NT2/D1 (cell line): Measurements from ENCODE around the gene LIPN.

ENCODE experiments used
- DNase-seq: peaks from one replicate; pipeline ENCODE4 v3.0.0-alpha.2; 2011; ENCODE audit warnings: low read depth, low spot score
- H3K27me3 ChIP-seq: 2 replicates; pipeline ENCODE4 v1.6.0; 2011; ENCODE audit warnings: mild to moderate bottlenecking; ENCODE audit not compliant: insufficient read length, insufficient read depth
- H3K36me3 ChIP-seq: 2 replicates; pipeline ENCODE4 v1.6.1; 2011; ENCODE audit warnings: mild to moderate bottlenecking, low read length, mixed read lengths; ENCODE audit not compliant: insufficient read depth, insufficient read length
- H3K4me1 ChIP-seq: 2 replicates; pipeline ENCODE4 v1.5.1; 2011; ENCODE audit not compliant: insufficient read depth, insufficient read length
- H3K4me3 ChIP-seq: 2 replicates; pipeline ENCODE4 v1.5.1; 2011; ENCODE audit warnings: low read depth; ENCODE audit not compliant: insufficient read length
- H3K9ac ChIP-seq: 2 replicates; pipeline ENCODE4 v1.6.0; 2011; ENCODE audit warnings: low read depth; ENCODE audit not compliant: insufficient read length
- H3K9me3 ChIP-seq: 2 replicates; pipeline ENCODE4 v1.5.1; 2011; ENCODE audit warnings: mild to moderate bottlenecking, low read length; ENCODE audit not compliant: insufficient read depth
- SUZ12 ChIP-seq: IDR thresholded peaks from 2 replicates; pipeline ENCODE4 v1.6.1; 2011; ENCODE audit not compliant: insufficient read length, insufficient read depth; ENCODE audit errors: extremely low read depth
- YY1 ChIP-seq: IDR thresholded peaks from 2 replicates; pipeline ENCODE4 v1.6.1; 2011; ENCODE audit not compliant: insufficient read length, insufficient read depth
- ZNF274 ChIP-seq: IDR thresholded peaks from 2 replicates; pipeline ENCODE4 v1.6.1; 2011; ENCODE audit warnings: mild to moderate bottlenecking, low read depth, low read length

Gene LIPN

GRCh38 chr10:88756660-88757059 is 3.2 kb upstream of the LIPN start:
- Histone ChIP-seq H3K9me3 (no peaks in the 10 kb centered on the region), H3K9ac (no peak overlapping the region), H3K27me3 (no peaks in the 10 kb centered on the region), H3K4me1 (no peaks in the 10 kb centered on the region), H3K4me3 (no peak overlapping the region), H3K36me3 (no peaks in the 10 kb centered on the region)
- DNase-seq, result no peak
- no peak for TF ChIP-seq ZNF274
- no peak for TF ChIP-seq SUZ12
- no peak for TF ChIP-seq YY1

- no peak for TF ChIP-seq YY1
- no peak for TF ChIP-seq SUZ12
- TF ChIP-seq ZNF274, result no peak
- no peak for DNase-seq
- no peaks in the 10 kb centered on the region for H3K36me3 ChIP-seq
- no peaks in the 10 kb centered on the region for H3K9me3 ChIP-seq
- H3K27me3 ChIP-seq, result no peaks in the 10 kb centered on the region
- H3K4me1 ChIP-seq, result no peaks in the 10 kb centered on the region
- no peak overlapping the region for H3K4me3 ChIP-seq
- no peak overlapping the region for H3K9ac ChIP-seq
These were observed 3.1 kb downstream of the LIPN start for GRCh38 chr10:88762906-88763305.

GRCh38 chr10:88763441-88763840 is 3.6 kb downstream of the LIPN start:
- no peaks in the 10 kb centered on the region for H3K4me1 ChIP-seq
- H3K9ac ChIP-seq, result no peak overlapping the region
- H3K27me3 ChIP-seq, result no peaks in the 10 kb centered on the region
- no peak overlapping the region for H3K4me3 ChIP-seq
- TF ChIP-seq ZNF274 (no peak), YY1 (no peak), SUZ12 (no peak)
- H3K36me3 ChIP-seq, result no peaks in the 10 kb centered on the region
- no peaks in the 10 kb centered on the region for H3K9me3 ChIP-seq
- DNase-seq, result no peak

DNA sequence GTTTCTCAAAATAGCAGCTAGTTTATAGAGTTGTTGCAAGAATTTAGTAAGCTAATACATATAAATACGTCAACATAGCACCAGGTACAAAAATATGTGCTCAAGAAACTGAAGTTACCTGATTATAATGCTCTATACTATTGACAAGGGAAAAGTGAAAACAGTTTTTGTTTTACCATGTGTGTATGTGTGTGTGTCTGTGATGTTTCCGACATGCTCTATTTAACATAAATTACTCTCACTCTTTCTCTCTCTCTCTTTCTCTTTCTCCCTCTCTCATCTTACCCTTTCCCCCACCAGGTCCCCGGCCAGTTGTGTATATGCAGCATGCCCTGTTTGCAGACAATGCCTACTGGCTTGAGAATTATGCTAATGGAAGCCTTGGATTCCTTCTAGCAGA is 4.3 kb downstream of the LIPN start:
- H3K27me3 ChIP-seq, result no peaks in the 10 kb centered on the region
- TF ChIP-seq YY1 (no peak), SUZ12 (no peak), ZNF274 (no peak)
- DNase-seq, result no peak
- H3K4me1 ChIP-seq, result no peaks in the 10 kb centered on the region
- H3K4me3 ChIP-seq, result no peak overlapping the region
- no peaks in the 10 kb centered on the region for H3K36me3 ChIP-seq
- no peaks in the 10 kb centered on the region for H3K9me3 ChIP-seq
- H3K9ac ChIP-seq, result no peak overlapping the region

GRCh38 chr10:88765816-88766215 is 6.0 kb downstream of the LIPN start:
- Histone ChIP-seq H3K4me3 (no peak overlapping the region), H3K9me3 (no peaks in the 10 kb centered on the region), H3K9ac (no peak overlapping the region), H3K4me1 (no peaks in the 10 kb centered on the region), H3K36me3 (no peaks in the 10 kb centered on the region), H3K27me3 (no peaks in the 10 kb centered on the region)
- DNase-seq, result no peak
- no peak for TF ChIP-seq YY1
- TF ChIP-seq ZNF274, result no peak
- no peak for TF ChIP-seq SUZ12

- H3K4me3 ChIP-seq, result no peak overlapping the region
- no peaks in the 10 kb centered on the region for H3K9me3 ChIP-seq
- no peaks in the 10 kb centered on the region for H3K27me3 ChIP-seq
- H3K4me1 ChIP-seq, result no peaks in the 10 kb centered on the region
- TF ChIP-seq SUZ12 (no peak), YY1 (no peak), ZNF274 (no peak)
- DNase-seq, result no peak
- no peak overlapping the region for H3K9ac ChIP-seq
- no peaks in the 10 kb centered on the region for H3K36me3 ChIP-seq
These were observed 9.6 kb downstream of the LIPN start for GRCh38 chr10:88769384-88769783.

DNA sequence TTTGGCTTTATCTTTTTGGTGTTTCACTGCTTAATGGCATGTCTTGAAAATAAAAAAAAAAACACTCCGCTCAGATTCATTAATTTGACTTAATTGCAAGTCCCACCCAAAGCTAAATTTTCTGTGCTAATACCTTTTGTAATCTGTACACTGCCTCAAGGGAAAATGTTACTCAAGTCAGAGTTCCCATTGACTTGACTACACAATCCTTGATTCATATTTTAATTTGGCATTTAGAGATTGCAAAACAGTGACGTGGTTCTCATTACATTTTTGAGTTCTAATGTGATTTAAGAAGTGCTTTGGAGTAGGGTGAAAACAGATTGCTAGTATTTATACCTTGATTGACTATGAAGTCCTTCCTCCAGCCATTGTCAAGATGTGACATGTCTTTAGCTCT is 21.4 kb downstream of the LIPN start:
- DNase-seq, result no peak
- Histone ChIP-seq H3K4me1 (no peaks in the 10 kb centered on the region), H3K9ac (no peak overlapping the region), H3K9me3 (no peaks in the 10 kb centered on the region), H3K4me3 (no peak overlapping the region), H3K27me3 (no peaks in the 10 kb centered on the region), H3K36me3 (no peaks in the 10 kb centered on the region)
- TF ChIP-seq ZNF274 (no peak), SUZ12 (no peak), YY1 (no peak)

GRCh38 chr10:88782222-88782621 is 22.4 kb downstream of the LIPN start:
- Histone ChIP-seq H3K27me3 (no peaks in the 10 kb centered on the region), H3K9ac (no peak overlapping the region), H3K4me3 (no peak overlapping the region), H3K36me3 (no peaks in the 10 kb centered on the region), H3K4me1 (no peaks in the 10 kb centered on the region), H3K9me3 (no peaks in the 10 kb centered on the region)
- no peak for TF ChIP-seq SUZ12
- no peak for TF ChIP-seq YY1
- TF ChIP-seq ZNF274, result no peak
- DNase-seq, result no peak
